Umbilical cord (tissue), 2 donors: ENCODE measurements around the gene NEK1. TPM values are rescaled to one million over a fixed set of nuclear protein-coding genes. Genes with fewer than 3 reads are reported as not detected.
"Not testable (repeated sequence)": the region's sequence is repeated elsewhere in the genome, so short reads cannot be mapped to it uniquely, and the experiment has no call there.

Source experiments
- DNase-seq: peaks from one replicate; pipeline ENCODE4 v3.0.0-alpha.2; 2015; ENCODE audit warnings: low spot score
- total RNA-seq: library from RNA; depleted of rRNA; stranded (reverse); fragments of >200 nt; gene quantifications from one replicate; pipeline ENCODE4 v1.2.3, GENCODE V29; 2014; ENCODE audit warnings: low replicate concordance; ENCODE audit not compliant: insufficient read depth

Gene NEK1
- total RNA-seq, 1 donor from 2014 or later = 23.4 TPM

- DNase-seq = not testable (repeated sequence)
Measured at GRCh38 chr4:169499907-169500306, 112.5 kb downstream of the NEK1 start.

GRCh38 chr4:169494234-169494633 is 118.1 kb downstream of the NEK1 start:
- not testable (repeated sequence) for DNase-seq

- DNase-seq = no peak
Measured at GRCh38 chr4:169493164-169493524, 119.2 kb downstream of the NEK1 start.

- peak; percentile 3 for DNase-seq
Measured at GRCh38 chr4:169492436-169493163, 119.8 kb downstream of the NEK1 start.

GRCh38 chr4:169491211-169491610 is 121.2 kb downstream of the NEK1 start:
- DNase-seq = no peak

- DNase-seq = no peak
Measured at GRCh38 chr4:169489306-169489705, 123.1 kb downstream of the NEK1 start.

GRCh38 chr4:169485791-169486742 is 126.3 kb downstream of the NEK1 start:
- DNase-seq = peak; percentile 67

GRCh38 chr4:169485086-169485485 is 127.3 kb downstream of the NEK1 start:
- DNase-seq = no peak

- DNase-seq = peak; percentile 11
Measured at GRCh38 chr4:169484485-169484884, 127.9 kb downstream of the NEK1 start.

- no peak for DNase-seq
Measured at GRCh38 chr4:169464080-169464479, 148.3 kb downstream of the NEK1 start.

GRCh38 chr4:169460081-169460480 is 152.3 kb downstream of the NEK1 start:
- DNase-seq = no peak

- no peak for DNase-seq
Measured at GRCh38 chr4:169458575-169458974, 153.8 kb downstream of the NEK1 start.

- not testable (repeated sequence) for DNase-seq
Measured at GRCh38 chr4:169452644-169453043, 159.7 kb downstream of the NEK1 start.

- DNase-seq = not testable (repeated sequence)
Measured at GRCh38 chr4:169448935-169449334, 163.4 kb downstream of the NEK1 start.

GRCh38 chr4:169446824-169447223 is 165.6 kb downstream of the NEK1 start:
- DNase-seq = no peak

GRCh38 chr4:169443748-169444147 is 168.6 kb downstream of the NEK1 start:
- DNase-seq = no peak

GRCh38 chr4:169440446-169440845 is 171.9 kb downstream of the NEK1 start:
- no peak for DNase-seq

- peak; percentile 12 for DNase-seq
Measured at GRCh38 chr4:169439244-169439643, 173.1 kb downstream of the NEK1 start.

GRCh38 chr4:169438057-169438480 is 174.3 kb downstream of the NEK1 start:
- no peak for DNase-seq

- no peak for DNase-seq
Measured at GRCh38 chr4:169437299-169438047, 174.9 kb downstream of the NEK1 start.

- DNase-seq = no peak
Measured at GRCh38 chr4:169436734-169437133, 175.6 kb downstream of the NEK1 start.

GRCh38 chr4:169428376-169428775 is 184.0 kb downstream of the NEK1 start:
- no peak for DNase-seq
